ENCODE measurements around the gene AP1S3.

The AP1S3 gene

GRCh38 chr2:223863491-223863890, 26.1 kb upstream of the AP1S3 start:
- TF ChIP-seq FOXP2 (optimal IDR thresholded peaks at IDR 0.05; ENCODE audit: borderline replicate concordance, extremely low read depth, extremely low read length, insufficient read depth) = no peak
- no peak for TF ChIP-seq TAF1 (IDR thresholded peaks at IDR 0.05; ENCODE audit: borderline replicate concordance, insufficient read depth, low read length)
- TF ChIP-seq REST (IDR thresholded peaks at IDR 0.05; ENCODE audit: insufficient read depth in 1 of 2, low read depth in 2 of 2, low read length in 2 of 2) = no peak
- no peak for TF ChIP-seq POLR2AphosphoS5 (IDR thresholded peaks at IDR 0.05; ENCODE audit: low read depth, low read length)
- no peak for TF ChIP-seq SIN3A (IDR thresholded peaks at IDR 0.05; ENCODE audit: borderline replicate concordance, insufficient read depth, low read length)

GRCh38 chr2:223860809-223861738, 23.7 kb upstream of the AP1S3 start:
- TF ChIP-seq REST (IDR thresholded peaks at IDR 0.05; ENCODE audit: insufficient read depth in 1 of 2, low read depth in 2 of 2, low read length in 2 of 2) = no peak
- TF ChIP-seq POLR2AphosphoS5 (IDR thresholded peaks at IDR 0.05; ENCODE audit: low read depth, low read length) = no peak
- TF ChIP-seq TAF1 (IDR thresholded peaks at IDR 0.05; ENCODE audit: borderline replicate concordance, insufficient read depth, low read length) = no peak
- TF ChIP-seq FOXP2 (optimal IDR thresholded peaks at IDR 0.05; ENCODE audit: borderline replicate concordance, extremely low read depth, extremely low read length, insufficient read depth) = no peak
- TF ChIP-seq SIN3A (IDR thresholded peaks at IDR 0.05; ENCODE audit: borderline replicate concordance, insufficient read depth, low read length) = no peak

- TF ChIP-seq SIN3A (IDR thresholded peaks at IDR 0.05; ENCODE audit: borderline replicate concordance, insufficient read depth, low read length) = no peak
- no peak for TF ChIP-seq TAF1 (IDR thresholded peaks at IDR 0.05; ENCODE audit: borderline replicate concordance, insufficient read depth, low read length)
- TF ChIP-seq REST (IDR thresholded peaks at IDR 0.05; ENCODE audit: insufficient read depth in 1 of 2, low read depth in 2 of 2, low read length in 2 of 2) = no peak
- TF ChIP-seq FOXP2 (optimal IDR thresholded peaks at IDR 0.05; ENCODE audit: borderline replicate concordance, extremely low read depth, extremely low read length, insufficient read depth) = no peak
- no peak for TF ChIP-seq POLR2AphosphoS5 (IDR thresholded peaks at IDR 0.05; ENCODE audit: low read depth, low read length)
Measured at GRCh38 chr2:223859070-223859469, 21.7 kb upstream of the AP1S3 start.

GRCh38 chr2:223856584-223856983, 19.2 kb upstream of the AP1S3 start:
- no peak for TF ChIP-seq POLR2AphosphoS5 (IDR thresholded peaks at IDR 0.05; ENCODE audit: low read depth, low read length)
- no peak for TF ChIP-seq FOXP2 (optimal IDR thresholded peaks at IDR 0.05; ENCODE audit: borderline replicate concordance, extremely low read depth, extremely low read length, insufficient read depth)
- TF ChIP-seq TAF1 (IDR thresholded peaks at IDR 0.05; ENCODE audit: borderline replicate concordance, insufficient read depth, low read length) = no peak

- TF ChIP-seq TAF1 (IDR thresholded peaks at IDR 0.05; ENCODE audit: borderline replicate concordance, insufficient read depth, low read length) (no peak), FOXP2 (optimal IDR thresholded peaks at IDR 0.05; ENCODE audit: borderline replicate concordance, extremely low read depth, extremely low read length, insufficient read depth) (no peak), POLR2AphosphoS5 (IDR thresholded peaks at IDR 0.05; ENCODE audit: low read depth, low read length) (no peak), SIN3A (IDR thresholded peaks at IDR 0.05; ENCODE audit: borderline replicate concordance, insufficient read depth, low read length) (no peak), REST (IDR thresholded peaks at IDR 0.05; ENCODE audit: insufficient read depth in 1 of 2, low read depth in 2 of 2, low read length in 2 of 2) (no peak)
Measured at GRCh38 chr2:223856021-223856420, 18.6 kb upstream of the AP1S3 start.

Measured in PFSK-1 (cell line).